Measurements from ENCODE around the gene KRT84. TPM values are rescaled to one million over a fixed set of nuclear protein-coding genes. Genes with fewer than 3 reads are reported as not detected.
A peak's percentile ranks its signal among the peaks of the same experiment; 100 is the strongest.

KRT84 gene
- polyA plus RNA-seq, 3 donors, result not detected

DNA sequence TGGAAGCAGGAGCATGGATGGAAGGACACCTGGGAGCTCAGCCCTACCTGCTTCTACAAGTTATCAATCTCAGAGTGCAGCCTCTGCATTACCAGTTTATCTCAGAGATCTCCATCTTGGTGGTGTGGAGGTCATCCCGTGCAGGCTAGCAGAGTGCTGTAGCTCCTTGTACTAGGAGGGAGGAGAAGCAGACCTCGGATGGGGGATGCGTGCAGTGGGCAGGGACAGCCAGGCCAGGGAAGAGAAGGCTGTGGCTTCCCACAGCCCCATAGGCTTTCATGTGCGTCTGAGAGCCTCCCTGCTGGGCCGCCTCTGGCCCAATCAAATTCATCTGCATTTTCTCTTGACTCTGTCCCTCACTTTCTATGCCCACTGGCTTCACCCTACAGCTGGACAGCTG is 29.5 kb upstream of the KRT84 start:
- H3K4me3 ChIP-seq (replicated peaks in 1 of 3; ENCODE audit: low read depth in 2 of 3, low read length in 3 of 3), result no peak overlapping the region
- H3K79me2 ChIP-seq (ENCODE audit: insufficient read depth, low read length), result no peaks in the 10 kb centered on the region
- no peak for DNase-seq
- no peaks in the 10 kb centered on the region for H3K9me3 ChIP-seq (replicated peaks in 1 of 2; ENCODE audit: control insufficient read depth in 1 of 2, insufficient read depth in 1 of 2, low read length in 2 of 2)
- no peak overlapping the region for H3K27ac ChIP-seq (ENCODE audit: low read depth in 1 of 2, low read length in 2 of 2)
- H3K4me1 ChIP-seq (ENCODE audit: control insufficient read depth in 1 of 2, insufficient read depth in 2 of 2, low read length in 2 of 2), result no peaks in the 10 kb centered on the region
- intact Hi-C loops (cut with micrococcal nuclease), result no loop called here
- no peaks in the 10 kb centered on the region for H4K20me1 ChIP-seq (ENCODE audit: insufficient read depth, low read length)
- no peak overlapping the region for H3K9ac ChIP-seq (ENCODE audit: insufficient read depth, low read length, poor library complexity, severe bottlenecking)
- Mint-ChIP-seq H3K27me3 (ENCODE audit: low read depth in 3 of 3) (peaks cover 4 to 12% (median 6%) of the 10 kb centered on the region in 3 donors), H3K4me3 (no peak overlapping the region), H3K4me1 (peaks cover 4% of the 10 kb centered on the region), H3K9me3 (peaks cover 0 to 3% (median 0%) of the 10 kb centered on the region in 7 donors), H3K36me3 (no peaks in the 10 kb centered on the region), H3K27ac (peak overlapping the region in 1 of 7 donors; percentile 22)
- H3K27me3 ChIP-seq (ENCODE audit: control insufficient read depth in 2 of 2, insufficient read depth in 2 of 2, low read length in 2 of 2), result no peaks in the 10 kb centered on the region
- no peak overlapping the region for H2AFZ ChIP-seq (ENCODE audit: insufficient read depth, low read depth, low read length, poor library complexity, severe bottlenecking)
- no peaks in the 10 kb centered on the region for H3K36me3 ChIP-seq (replicated peaks in 1 of 2; ENCODE audit: control insufficient read depth in 1 of 2, insufficient read depth in 2 of 2, low read length in 2 of 2)
- TF ChIP-seq CTCF (IDR thresholded peaks at IDR 0.05), result no peak
- WGBS (ENCODE audit: insufficient coverage), result 90% methylated on average over 5 of the region's 5 CpGs
- no peak overlapping the region for H3K4me2 ChIP-seq (replicated peaks; ENCODE audit: extremely low read depth, low read length, poor library complexity, severe bottlenecking)

- no peak overlapping the region for H3K4me2 ChIP-seq (replicated peaks; ENCODE audit: extremely low read depth, low read length, poor library complexity, severe bottlenecking)
- no peaks in the 10 kb centered on the region for H3K4me1 ChIP-seq (ENCODE audit: control insufficient read depth in 1 of 2, insufficient read depth in 2 of 2, low read length in 2 of 2)
- H3K9ac ChIP-seq (ENCODE audit: insufficient read depth, low read length, poor library complexity, severe bottlenecking), result no peak overlapping the region
- H3K27me3 ChIP-seq (ENCODE audit: control insufficient read depth in 2 of 2, insufficient read depth in 2 of 2, low read length in 2 of 2), result no peaks in the 10 kb centered on the region
- intact Hi-C loops (cut with micrococcal nuclease), result no loop called here
- H4K20me1 ChIP-seq (ENCODE audit: insufficient read depth, low read length), result no peaks in the 10 kb centered on the region
- H3K9me3 Mint-ChIP-seq, result peaks cover 0 to 3% (median 0%) of the 10 kb centered on the region in 7 donors
- 69% methylated on average over 5 of the region's 8 CpGs for whole genome bisulfite sequencing (ENCODE audit: insufficient coverage)
- TF ChIP-seq CTCF (IDR thresholded peaks at IDR 0.05), result no peak
- no peak overlapping the region for H3K4me3 ChIP-seq (replicated peaks in 1 of 3; ENCODE audit: low read depth in 2 of 3, low read length in 3 of 3)
- H3K4me3 Mint-ChIP-seq, result no peak overlapping the region
- DNase-seq, result no peak
- no peaks in the 10 kb centered on the region for H3K9me3 ChIP-seq (replicated peaks in 1 of 2; ENCODE audit: control insufficient read depth in 1 of 2, insufficient read depth in 1 of 2, low read length in 2 of 2)
- H3K27me3 Mint-ChIP-seq (ENCODE audit: low read depth in 3 of 3), result peaks cover 2 to 12% (median 6%) of the 10 kb centered on the region in 3 donors
- H2AFZ ChIP-seq (ENCODE audit: insufficient read depth, low read depth, low read length, poor library complexity, severe bottlenecking), result no peak overlapping the region
- peak overlapping the region in 1 of 7 donors; percentile 33 for H3K27ac Mint-ChIP-seq
- H3K4me1 Mint-ChIP-seq, result peaks cover 4% of the 10 kb centered on the region
- H3K36me3 Mint-ChIP-seq, result no peaks in the 10 kb centered on the region
- no peak overlapping the region for H3K27ac ChIP-seq (ENCODE audit: low read depth in 1 of 2, low read length in 2 of 2)
- no peaks in the 10 kb centered on the region for H3K36me3 ChIP-seq (replicated peaks in 1 of 2; ENCODE audit: control insufficient read depth in 1 of 2, insufficient read depth in 2 of 2, low read length in 2 of 2)
- no peaks in the 10 kb centered on the region for H3K79me2 ChIP-seq (ENCODE audit: insufficient read depth, low read length)
Observed at GRCh38 chr12:52413782-52414345, 28.4 kb upstream of the KRT84 start.

Measured in CD14-positive monocyte (primary cell).